DLD1 (cell line): ENCODE measurements around the gene NPTXR.

Experiments used
- in situ Hi-C: cut with HindIII; loops from 2 replicates; pipeline ENCODE4 v1.10.0; 2017; ENCODE audit warnings: low sequenced_read_pairs

Gene NPTXR

DNA sequence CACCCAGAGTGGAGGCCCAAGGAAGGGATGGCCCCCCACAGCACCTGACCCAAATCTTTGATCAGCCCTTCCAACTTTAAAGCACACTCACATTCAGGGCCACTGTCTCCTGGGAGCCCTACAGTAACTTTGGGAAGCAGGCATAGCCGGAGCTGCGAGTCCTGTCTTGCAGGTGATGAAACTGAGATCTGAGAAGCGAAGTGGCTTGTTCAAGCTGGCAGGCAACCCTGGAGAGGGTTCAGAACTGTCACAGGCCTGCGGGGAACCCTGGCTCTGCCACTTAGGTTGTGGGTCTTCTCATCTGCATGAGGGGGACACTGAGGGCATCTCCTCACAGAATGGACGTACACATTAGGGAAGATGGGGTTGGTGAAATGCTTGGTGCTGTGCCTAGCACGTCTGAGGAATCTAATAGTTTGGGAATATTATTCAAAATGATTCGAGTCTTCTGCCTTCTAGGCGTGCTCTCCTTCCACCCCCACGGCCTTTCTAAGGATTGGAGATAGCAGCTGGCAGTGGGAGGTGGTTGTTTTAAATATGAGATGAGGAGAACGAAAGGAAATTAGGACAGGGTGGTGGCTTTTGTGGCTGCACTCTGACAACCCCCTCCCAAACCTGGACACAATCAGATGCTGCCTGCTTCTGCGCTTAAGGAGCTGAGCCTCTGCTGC lies 69.2 kb downstream of the NPTXR start:
- in situ Hi-C loops = no loop called here

DNA sequence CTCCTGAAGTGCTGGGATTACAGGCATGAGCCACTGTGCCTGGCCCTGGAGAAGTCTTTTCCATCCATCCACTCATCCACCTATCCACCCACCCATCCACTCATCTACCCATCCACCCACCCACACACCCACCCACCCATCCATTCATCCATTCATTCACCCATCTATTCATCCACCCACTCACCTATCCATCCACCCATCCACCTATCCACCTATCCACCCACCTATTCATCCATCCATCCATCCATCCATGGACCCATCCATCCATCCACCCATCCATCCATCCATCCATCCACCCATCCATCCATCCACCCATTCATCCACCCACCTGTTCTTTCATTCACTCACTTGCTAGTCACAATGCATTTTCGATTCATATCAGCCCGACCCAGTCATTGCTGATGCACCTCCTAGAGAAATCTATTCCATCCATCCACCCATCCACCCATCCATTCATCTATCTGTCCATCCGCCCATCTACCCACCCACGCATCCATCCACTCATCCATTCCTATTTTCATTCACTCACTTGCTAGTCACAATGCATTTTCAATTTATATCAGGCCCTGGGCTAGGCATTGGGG lies 70.4 kb downstream of the NPTXR start:
- in situ Hi-C loops = no loop called here

DNA sequence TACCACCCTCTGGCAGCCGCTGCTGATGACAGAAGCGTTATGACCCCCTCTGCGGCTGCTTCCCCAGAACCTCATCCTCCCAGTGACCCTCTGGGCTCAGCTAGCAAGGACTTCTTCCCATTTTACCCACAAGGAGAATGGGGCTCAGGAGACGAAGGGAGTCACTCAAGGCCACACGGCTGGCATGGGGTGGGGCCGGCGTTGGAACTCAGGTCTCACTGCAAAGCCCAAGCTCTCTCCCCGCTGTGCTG lies 71.3 kb downstream of the NPTXR start:
- in situ Hi-C loops = no loop called here

- in situ Hi-C loops = no loop called here
Measured at GRCh38 chr22:38770257-38770949, 73.4 kb downstream of the NPTXR start.
